H1 (cell line): Measurements from ENCODE around the gene XDH. TPM values are rescaled to one million over a fixed set of nuclear protein-coding genes. Genes with fewer than 3 reads are reported as not detected.

Experiments used
- CTCF ChIA-PET: fragments of 300-600 bp; sonication (Branson Sonifier 250); formaldehyde crosslinking; loops from one replicate; lab custom pipeline; 2021; ENCODE audit not compliant: partially characterized antibody; lab: Charles Lee
- POLR2A ChIA-PET: fragments of 300-600 bp; sonication (Branson Sonifier 250); formaldehyde crosslinking; loops from one replicate; lab custom pipeline; 2021; ENCODE audit warnings: inconsistent platforms; ENCODE audit not compliant: partially characterized antibody; lab: Charles Lee
- DNase-seq, 2 experiments: peaks; one replicate each; pipeline versions ENCODE4 v3.0.0 to v3.0.0-alpha.2; 2010 to 2022; ENCODE audit warnings: low spot score in 2 of 2, low read depth in 1 of 2, mixed read lengths in 1 of 2
- FAIRE-seq: peaks from 2 replicates; lab custom pipeline; 2011; peaks lifted over from hg19 to GRCh38; lab: Jason Lieb, UNC
- H2AFZ ChIP-seq: 2 replicates; pipeline ENCODE4 v1.8.1; 2012; ENCODE audit warnings: low read length, inconsistent platforms
- H2AK5ac ChIP-seq: 2 replicates; pipeline ENCODE4 v1.6.1; 2013; ENCODE audit warnings: low read depth, low read length
- H2BK120ac ChIP-seq: replicated peaks from 2 replicates; pipeline ENCODE3; 2013; ENCODE audit warnings: low read depth, low read length, inconsistent platforms
- H2BK12ac ChIP-seq: 2 replicates; pipeline ENCODE4 v1.6.1; 2013; ENCODE audit warnings: low read depth, low read length
- H2BK15ac ChIP-seq: 2 replicates; pipeline ENCODE4 v1.6.1; 2013; ENCODE audit warnings: low read length
- H2BK20ac ChIP-seq: 2 replicates; pipeline ENCODE4 v1.6.1; 2013; ENCODE audit warnings: low read length
- H2BK5ac ChIP-seq: 2 replicates; pipeline ENCODE4 v1.6.1; 2013; ENCODE audit warnings: low read depth, low read length
- H3K14ac ChIP-seq: 2 replicates; pipeline ENCODE4 v1.6.1; 2013; ENCODE audit warnings: inconsistent platforms; ENCODE audit not compliant: insufficient read length
- H3K18ac ChIP-seq: 2 replicates; pipeline ENCODE4 v1.6.1; 2013; ENCODE audit warnings: low read length; ENCODE audit errors: extremely low read depth
- H3K23ac ChIP-seq: 2 replicates; pipeline ENCODE4 v1.6.1; 2013; ENCODE audit warnings: inconsistent platforms; ENCODE audit not compliant: insufficient read length
- H3K23me2 ChIP-seq: 2 replicates; pipeline ENCODE4 v1.6.1; 2013; ENCODE audit warnings: low read depth, low read length
- H3K27ac ChIP-seq: 2 replicates; pipeline ENCODE4 v1.6.1; 2011; ENCODE audit warnings: low read depth, low read length, inconsistent platforms
- H3K27me3 ChIP-seq, 4 experiments: replicated peaks in 1 of 4; 1 replicate in 1 of 4; 2 replicates in 3 of 4; pipeline versions ENCODE4 v1.6.1 to v1.8.1; 2011 to 2013; ENCODE audit warnings: low read length in 3 of 4, mild to moderate bottlenecking in 3 of 4, inconsistent platforms in 2 of 4, mixed read lengths in 2 of 4, moderate library complexity in 1 of 4; ENCODE audit not compliant: control insufficient read depth in 3 of 4, insufficient read depth in 3 of 4; ENCODE audit errors: extremely low read depth in 1 of 4
- H3K36me3 ChIP-seq, 4 experiments: 2 replicates each; pipeline versions ENCODE4 v1.6.1 to v1.8.1; 2011 to 2013; ENCODE audit warnings: mild to moderate bottlenecking in 4 of 4, low read length in 3 of 4, moderate library complexity in 2 of 4, control low read depth in 1 of 4, inconsistent platforms in 1 of 4; ENCODE audit not compliant: insufficient read depth in 4 of 4, control insufficient read depth in 2 of 4
- H3K4ac ChIP-seq: replicated peaks from 2 replicates; pipeline ENCODE3; 2013; ENCODE audit warnings: low read length, low read depth, mixed read lengths, inconsistent platforms; ENCODE audit not compliant: insufficient read length
- H3K4me1 ChIP-seq, 4 experiments: replicated peaks in 1 of 4; 1 replicate in 1 of 4; 2 replicates in 3 of 4; pipeline versions ENCODE4 v1.6.1 to v1.8.1; 2011 to 2013; ENCODE audit warnings: low read length in 3 of 4, inconsistent platforms in 2 of 4, mixed read lengths in 1 of 4; ENCODE audit not compliant: insufficient read depth in 4 of 4, control insufficient read depth in 3 of 4
- H3K4me2 ChIP-seq, 2 experiments: 2 replicates each; pipeline versions ENCODE4 v1.6.1 to v1.8.1; 2011 to 2013; ENCODE audit warnings: low read depth in 2 of 2, low read length in 2 of 2, control low read depth in 1 of 2, inconsistent platforms in 1 of 2, mild to moderate bottlenecking in 1 of 2; ENCODE audit not compliant: insufficient read depth in 1 of 2
- H3K4me3 ChIP-seq, 4 experiments: fragments of 200-600, 300-600 bp in 1 of 4; sonication (generic), shearing (Covaris generic), sonication (Bioruptor Twin) in 1 of 4; 2 replicates each; pipeline versions ENCODE4 v1.5.1 to v1.8.1; 2011 to 2016; ENCODE audit warnings: low read length in 4 of 4, low read depth in 3 of 4, control low read depth in 2 of 4, inconsistent platforms in 2 of 4, mild to moderate bottlenecking in 2 of 4, mixed read lengths in 1 of 4, moderate library complexity in 1 of 4; ENCODE audit not compliant: insufficient read depth in 2 of 4; ENCODE audit errors: extremely low read depth in 1 of 4
- H3K56ac ChIP-seq: replicated peaks from 2 replicates; pipeline ENCODE3; 2013; ENCODE audit warnings: low read depth, mild to moderate bottlenecking, mixed read lengths, low read length, inconsistent platforms; ENCODE audit not compliant: insufficient read length
- H3K79me1 ChIP-seq: 2 replicates; pipeline ENCODE4 v1.6.1; 2013; ENCODE audit warnings: low read depth, low read length, control low read depth
- H3K79me2 ChIP-seq, 2 experiments: 2 replicates each; pipeline versions ENCODE4 v1.6.1 to v1.8.1; 2012 to 2013; ENCODE audit warnings: low read length in 2 of 2, mild to moderate bottlenecking in 2 of 2, inconsistent platforms in 1 of 2; ENCODE audit not compliant: insufficient read depth in 2 of 2, control insufficient read depth in 1 of 2
- H3K9ac ChIP-seq, 4 experiments: replicated peaks in 1 of 4; 1 replicate in 1 of 4; 2 replicates in 3 of 4; pipeline versions ENCODE4 v1.6.1 to v1.8.1; 2011 to 2013; ENCODE audit warnings: low read depth in 3 of 4, low read length in 3 of 4, control low read depth in 2 of 4, mild to moderate bottlenecking in 2 of 4, moderate library complexity in 2 of 4, inconsistent platforms in 1 of 4; ENCODE audit errors: extremely low read depth in 1 of 4
- H3K9me3 ChIP-seq, 2 experiments: 2 replicates each; pipeline versions ENCODE4 v1.6.1 to v1.8.1; 2012 to 2013; ENCODE audit warnings: mild to moderate bottlenecking in 2 of 2, moderate library complexity in 2 of 2, control low read depth in 1 of 2, inconsistent platforms in 1 of 2, low read depth in 1 of 2, low read length in 1 of 2, mixed read lengths in 1 of 2; ENCODE audit not compliant: insufficient read depth in 2 of 2
- H4K20me1 ChIP-seq, 2 experiments: replicated peaks in 1 of 2; 2 replicates each; pipeline versions ENCODE3 to v1.8.1; 2011 to 2013; ENCODE audit warnings: inconsistent platforms in 2 of 2, low read length in 2 of 2, mild to moderate bottlenecking in 1 of 2; ENCODE audit not compliant: insufficient read depth in 2 of 2, control insufficient read depth in 1 of 2
- H4K5ac ChIP-seq: 2 replicates; pipeline ENCODE4 v1.6.1; 2013; ENCODE audit warnings: low read length, low read depth, mixed read lengths, inconsistent platforms; ENCODE audit not compliant: insufficient read length
- H4K8ac ChIP-seq: 2 replicates; pipeline ENCODE4 v1.8.0; 2013; ENCODE audit warnings: mild to moderate bottlenecking, moderate library complexity, low read length, inconsistent platforms; ENCODE audit not compliant: insufficient read depth; ENCODE audit errors: extremely low read depth
- H4K91ac ChIP-seq: replicated peaks from 2 replicates; pipeline ENCODE3; 2013; ENCODE audit warnings: low read length, mixed read lengths, inconsistent platforms; ENCODE audit not compliant: insufficient read length
- ASH2L ChIP-seq: fragments of 200-600, 300-600 bp; sonication (generic); IDR thresholded peaks from one replicate; pipeline ENCODE4 v1.7.1; 2017; ENCODE audit warnings: low read length
- WGBS, 2 experiments: shearing (Covaris generic) in 1 of 2; methylation state at CpG; one replicate each; pipeline versions ENCODE4 v1.1.6 to v1.1.7; 2013 to 2015; ENCODE audit warnings: low lambda C conversion rate in 2 of 2, mixed read lengths in 2 of 2, inconsistent platforms in 1 of 2, low coverage in 1 of 2, missing lambda C conversion rate in 1 of 2; ENCODE audit not compliant: insufficient replicate concordance in 2 of 2, insufficient coverage in 1 of 2, insufficient read length in 1 of 2; ENCODE audit errors: extremely low coverage in 1 of 2, missing lambda C conversion rate in 1 of 2; 5-methylcytosine and 5-hydroxymethylcytosine counted together
- polyA plus RNA-seq, 7 experiments: library from polyadenylated mRNA; depleted of rRNA in 3 of 7; stranded (reverse) in 5 of 7; unstranded in 2 of 7; fragments of >200 nt in 5 of 7; fragments of 200-250 nt in 2 of 7; gene quantifications; 1 replicate in 5 of 7; 2 replicates in 1 of 7; 4 replicates in 1 of 7; pipeline versions ENCODE4 v1.2.1 to v1.2.3, GENCODE V29; 2011 to 2013; ENCODE audit warnings: missing spikeins in 2 of 7, mixed read lengths in 2 of 7
- total RNA-seq: library from RNA; stranded (reverse); fragmentation: NEBNext Ultra II Directional; extraction: Animal tissue kit (Norgen Biotek cat#: 25700); gene quantifications from 2 replicates; pipeline ENCODE4 v1.2.1, GENCODE V29; 2021

Gene XDH
- total and polyA plus RNA-seq, 2 of the 8 experiments (the other 6 are each of a cell fraction or from before 2014, with no cell fraction given): 0.68 to 1.2 TPM

GRCh38 chr2:31457651-31458050, 43.1 kb upstream of the XDH start:
- no peaks in the 10 kb centered on the region for H3K79me2 ChIP-seq
- no peak overlapping the region for H3K23ac ChIP-seq
- no peak overlapping the region for H2AK5ac ChIP-seq
- no peak overlapping the region for H4K5ac ChIP-seq
- FAIRE-seq (no peak), DNase-seq (no peak)
- H2AFZ ChIP-seq: no peak overlapping the region
- no peaks in the 10 kb centered on the region; a peak in 1 of 7 replicates for H3K4me1 ChIP-seq
- H3K27me3 ChIP-seq: no peaks in the 10 kb centered on the region
- H3K56ac ChIP-seq: no peak overlapping the region
- no peak overlapping the region for H2BK15ac ChIP-seq
- no peak overlapping the region for H3K4me2 ChIP-seq
- H2BK12ac ChIP-seq: no peak overlapping the region
- H3K14ac ChIP-seq: no peak overlapping the region
- H2BK20ac ChIP-seq: no peak overlapping the region
- WGBS, 2 experiments: 74% methylated on average over 4 of the region's 4 CpGs; no CpG with 5 or more reads in 1 of the 2 experiments
- no peak overlapping the region for H4K91ac ChIP-seq
- H3K79me1 ChIP-seq: no peaks in the 10 kb centered on the region
- no peak overlapping the region for H4K8ac ChIP-seq
- H3K4ac ChIP-seq: no peak overlapping the region
- H3K4me3 ChIP-seq: no peak overlapping the region
- ChIA-PET CTCF (interaction anchor here (0.9 to 1.1 kb wide), 2 partner anchors 27 to 66 kb away, joined by 3 to 4 read pairs; no protein-coding TSS in a partner anchor), POLR2A (no interaction called here)
- no peak overlapping the region for H3K27ac ChIP-seq
- H3K9ac ChIP-seq: no peak overlapping the region
- no peaks in the 10 kb centered on the region for H4K20me1 ChIP-seq
- H2BK120ac ChIP-seq: no peak overlapping the region
- H3K23me2 ChIP-seq: no peaks in the 10 kb centered on the region
- no peak overlapping the region for H2BK5ac ChIP-seq
- H3K36me3 ChIP-seq: no peaks in the 10 kb centered on the region
- H3K9me3 ChIP-seq: peaks cover 17 to 42% of the 10 kb centered on the region in 2 experiments
- no peak overlapping the region for H3K18ac ChIP-seq
- TF ChIP-seq ASH2L: no peak
